CD4-positive, alpha-beta T cell treated with Interleukin-12 subunit alpha and Interleukin-12 subunit beta, for 1 hour (primary cell): ENCODE data around the gene OR2H1.

ENCODE experiments used
- DNase-seq: peaks from one replicate; pipeline ENCODE4 v3.0.0-alpha.2; 2020

OR2H1 gene

DNA sequence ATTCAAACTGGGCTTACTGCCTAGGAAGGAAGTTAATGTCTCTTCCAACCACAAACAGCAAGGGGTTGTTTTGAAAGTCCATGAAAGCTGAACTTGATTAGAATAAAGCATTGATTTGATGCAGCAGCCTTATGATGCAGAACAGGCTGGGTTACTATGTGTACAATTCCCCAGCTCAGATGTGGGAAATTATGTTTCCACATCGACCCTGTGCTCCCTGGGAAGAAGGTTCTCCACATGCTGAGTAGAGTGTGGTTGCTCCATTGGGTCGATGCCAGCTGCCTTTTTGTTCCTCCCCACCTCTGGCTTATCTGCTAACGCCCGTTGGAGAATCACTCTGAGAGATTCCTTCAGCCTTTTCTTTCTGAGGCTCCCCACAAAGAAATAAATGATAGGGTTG, 29.6 kb downstream of the OR2H1 start:
- DNase-seq: no peak

GRCh38 chr6:29487131-29487530, 30.2 kb downstream of the OR2H1 start:
- no peak for DNase-seq

DNA sequence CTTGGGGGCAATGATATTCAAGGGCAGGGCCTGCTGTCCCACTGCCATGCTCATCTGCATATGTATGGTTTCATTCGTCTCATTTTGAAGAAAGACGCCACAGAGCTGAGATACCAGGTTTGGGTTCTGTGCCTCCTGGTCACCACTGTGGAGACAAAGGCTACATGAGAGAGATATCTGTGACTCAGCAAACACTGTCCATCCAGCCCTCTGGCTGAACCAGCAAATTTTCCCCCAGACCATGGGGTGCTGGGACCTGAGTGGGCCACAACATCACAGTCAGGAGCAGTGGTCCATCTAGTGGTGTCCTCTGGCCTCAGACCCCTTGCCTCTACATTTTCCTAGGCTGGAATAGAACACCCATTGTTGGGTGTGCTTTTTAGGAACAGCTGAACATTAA, 30.7 kb downstream of the OR2H1 start, which contains the start of gene MAS1L:
TSS of gene MAS1L (minus strand) at position 297 of the 400 bp plus-strand sequence. CDS start at position 243, 54 bp downstream.
- no peak for DNase-seq

GRCh38 chr6:29488874-29489273, 31.9 kb downstream of the OR2H1 start:
- no peak for DNase-seq

DNA sequence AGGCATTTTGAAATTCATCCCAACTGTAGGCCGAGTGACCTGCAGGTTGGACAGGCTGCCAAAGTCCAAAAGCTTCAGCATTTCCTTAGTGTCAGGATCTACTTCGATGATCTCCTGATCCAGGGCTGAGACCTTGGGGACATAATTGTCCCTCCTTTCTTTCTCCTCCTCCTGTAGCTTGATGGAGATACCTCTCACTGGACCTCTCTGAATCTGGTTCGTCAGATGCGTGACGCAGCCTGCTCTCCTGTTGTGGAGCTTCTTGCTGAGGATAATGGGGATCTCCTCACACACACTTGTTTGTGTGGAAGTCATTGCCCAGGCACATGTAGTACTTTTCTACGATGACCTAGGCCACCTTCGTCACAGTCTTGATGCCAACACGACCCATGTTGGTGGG, 32.3 kb downstream of the OR2H1 start:
- no peak for DNase-seq

GRCh38 chr6:29490055-29490454, 33.1 kb downstream of the OR2H1 start:
- DNase-seq: no peak

GRCh38 chr6:29490552-29490951, 33.6 kb downstream of the OR2H1 start:
- DNase-seq: no peak

DNA sequence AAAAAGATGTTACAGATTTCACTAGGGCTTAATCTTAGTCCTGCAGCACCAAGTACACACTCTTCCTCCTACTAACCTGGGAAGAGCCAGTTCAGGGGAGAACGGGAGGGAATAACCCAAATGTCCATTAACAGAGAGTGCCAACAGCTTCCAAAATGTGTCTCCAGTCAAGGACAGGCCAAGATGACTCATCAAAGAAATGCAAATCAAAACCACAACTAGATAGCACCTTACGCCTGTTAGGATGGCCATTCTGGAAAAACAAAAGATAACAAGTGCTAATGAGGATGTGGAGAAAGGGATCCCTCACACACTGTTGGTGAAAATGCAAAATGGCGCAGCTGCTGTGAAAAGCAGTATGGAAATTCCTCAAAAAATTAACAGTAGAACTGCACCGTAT, 34.6 kb downstream of the OR2H1 start:
- DNase-seq: no peak

DNA sequence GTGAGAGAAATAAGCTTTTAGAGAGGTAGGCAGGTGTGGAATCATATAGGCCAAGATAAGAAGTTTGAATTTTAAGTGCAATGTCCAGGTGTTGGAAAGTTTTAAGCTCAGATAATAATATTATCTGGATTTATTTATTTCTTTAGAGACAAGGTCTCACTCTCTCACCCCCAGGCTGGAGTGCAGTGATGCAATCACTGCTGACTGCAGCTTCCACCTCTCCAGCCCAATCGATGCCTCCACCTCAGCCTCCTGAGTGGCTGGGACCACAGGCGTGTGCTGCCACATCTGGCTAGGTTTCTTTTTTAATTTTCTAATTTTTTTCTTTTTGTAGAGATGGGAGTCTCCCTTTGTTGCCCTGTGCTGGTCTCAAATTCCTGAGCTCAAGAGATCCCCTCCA, 36.3 kb downstream of the OR2H1 start:
- DNase-seq: no peak

- DNase-seq: no peak
Observed at GRCh38 chr6:29494131-29494530, 37.2 kb downstream of the OR2H1 start.

- DNase-seq: no peak
Observed at GRCh38 chr6:29495571-29495970, 38.6 kb downstream of the OR2H1 start.

DNA sequence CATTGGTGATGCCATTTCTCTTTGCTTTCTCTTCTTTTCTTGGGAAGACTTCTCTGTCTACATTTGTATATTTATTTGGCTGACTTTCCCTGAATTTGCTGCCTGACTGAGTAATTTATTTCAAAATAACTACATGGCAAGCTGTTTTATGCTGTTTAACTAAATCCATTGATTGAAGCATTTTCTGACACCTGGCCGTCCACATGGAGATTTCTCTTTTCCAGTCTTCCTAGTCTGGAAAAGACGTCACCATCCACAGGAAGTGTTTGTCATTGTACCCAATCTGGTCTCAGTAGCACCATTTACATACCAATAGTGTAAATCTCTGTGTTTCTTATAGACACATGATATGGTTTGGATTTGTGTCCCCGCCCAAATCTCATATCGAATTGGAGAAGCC, 40.0 kb downstream of the OR2H1 start:
- DNase-seq: no peak

- no peak for DNase-seq
Observed at GRCh38 chr6:29499704-29500103, 42.7 kb downstream of the OR2H1 start.

GRCh38 chr6:29500594-29500993, 43.6 kb downstream of the OR2H1 start:
- no peak for DNase-seq

DNA sequence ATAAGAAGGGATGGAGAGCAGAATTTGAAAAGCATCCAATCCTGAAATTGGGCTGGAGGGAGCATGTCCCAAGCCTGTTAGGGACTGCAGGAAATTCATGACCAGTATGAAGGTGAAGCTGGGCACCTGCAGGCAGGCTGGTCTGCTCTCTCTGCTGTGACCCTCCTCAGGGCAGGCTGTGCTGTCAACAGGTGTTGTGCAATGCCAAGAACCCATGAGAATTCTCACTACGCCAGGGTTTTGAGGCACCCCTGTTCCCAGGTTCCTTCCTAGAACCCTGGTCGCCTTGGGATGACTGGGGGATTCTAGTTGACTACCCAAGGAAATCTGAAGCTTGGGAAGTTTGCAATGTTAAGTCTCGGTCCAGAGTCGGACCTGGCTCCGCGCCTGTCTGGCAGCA, 44.2 kb downstream of the OR2H1 start:
- no peak for DNase-seq

DNA sequence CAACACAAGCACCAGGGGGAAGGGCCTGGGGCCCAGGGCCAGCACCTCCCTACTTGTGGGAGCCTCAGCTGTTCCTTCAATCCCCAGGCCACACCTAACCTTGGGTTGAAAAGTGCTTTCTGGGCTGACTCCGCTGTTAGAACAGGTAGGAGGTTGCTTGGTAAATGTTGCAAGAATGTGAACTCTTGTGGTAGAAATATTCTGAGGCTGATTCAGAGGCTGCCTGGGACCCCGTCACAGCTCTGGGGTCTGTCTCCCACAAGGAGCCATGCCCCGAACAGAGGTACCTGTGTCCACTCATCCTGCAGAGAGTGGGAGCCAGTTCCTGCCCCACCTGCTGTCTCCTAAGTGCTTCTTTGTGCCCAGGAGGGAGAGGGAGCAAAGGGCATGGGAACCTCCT, 45.2 kb downstream of the OR2H1 start:
- DNase-seq: no peak

DNA sequence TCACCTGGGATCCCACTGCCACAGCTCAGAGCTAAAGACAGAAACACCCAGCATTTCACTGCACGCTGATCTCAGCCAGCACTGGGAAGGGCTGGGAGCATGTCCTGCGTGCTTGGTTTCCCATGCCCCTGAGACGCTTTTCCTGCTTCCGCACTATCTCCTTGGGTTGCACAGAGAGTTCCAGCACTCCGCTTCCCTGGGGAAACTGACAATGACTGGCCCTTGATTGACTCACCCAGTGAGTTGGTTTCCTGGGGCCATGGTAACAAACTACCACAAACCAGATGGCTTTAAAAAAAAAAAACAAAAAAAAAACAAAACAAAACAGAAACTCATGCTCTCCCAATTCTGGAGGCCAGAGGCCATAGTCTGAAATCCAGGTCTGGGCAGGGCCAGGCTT, 45.6 kb downstream of the OR2H1 start:
- no peak for DNase-seq

- no peak for DNase-seq
Observed at GRCh38 chr6:29504961-29505360, 48.0 kb downstream of the OR2H1 start.

GRCh38 chr6:29505808-29506207, 48.9 kb downstream of the OR2H1 start:
- no peak for DNase-seq

DNA sequence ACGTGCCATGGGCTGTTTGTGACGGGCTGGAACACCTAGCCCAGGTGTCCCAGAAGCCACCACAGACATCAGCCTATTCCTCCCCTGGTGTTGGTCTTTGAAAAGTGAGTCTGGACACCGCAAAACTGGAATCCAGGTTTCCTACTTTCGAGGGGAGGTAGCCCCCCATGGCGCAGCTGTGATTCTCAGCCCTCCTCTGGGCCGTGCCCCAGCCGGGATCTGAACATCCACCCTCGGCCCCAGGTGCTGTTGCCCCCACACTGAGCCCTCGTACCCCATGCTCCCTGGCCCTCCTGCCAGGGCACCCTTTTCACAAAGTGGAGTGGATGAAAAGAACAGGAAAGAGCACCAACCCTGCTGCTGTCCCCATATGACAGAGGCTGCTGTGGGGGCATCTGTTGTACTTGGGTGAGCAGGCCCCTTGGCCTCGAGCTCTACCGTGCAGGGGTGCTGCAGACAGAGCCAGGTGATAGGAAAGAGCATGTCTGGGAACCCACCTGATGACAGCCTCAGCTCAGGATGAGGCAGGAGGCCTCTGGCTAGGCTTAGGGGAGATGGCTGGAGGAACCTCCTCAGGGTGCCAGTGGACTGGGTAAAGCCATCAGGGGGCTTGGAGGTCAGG, 49.6 kb downstream of the OR2H1 start:
- DNase-seq: no peak

GRCh38 chr6:29507319-29507718, 50.4 kb downstream of the OR2H1 start:
- no peak for DNase-seq

DNA sequence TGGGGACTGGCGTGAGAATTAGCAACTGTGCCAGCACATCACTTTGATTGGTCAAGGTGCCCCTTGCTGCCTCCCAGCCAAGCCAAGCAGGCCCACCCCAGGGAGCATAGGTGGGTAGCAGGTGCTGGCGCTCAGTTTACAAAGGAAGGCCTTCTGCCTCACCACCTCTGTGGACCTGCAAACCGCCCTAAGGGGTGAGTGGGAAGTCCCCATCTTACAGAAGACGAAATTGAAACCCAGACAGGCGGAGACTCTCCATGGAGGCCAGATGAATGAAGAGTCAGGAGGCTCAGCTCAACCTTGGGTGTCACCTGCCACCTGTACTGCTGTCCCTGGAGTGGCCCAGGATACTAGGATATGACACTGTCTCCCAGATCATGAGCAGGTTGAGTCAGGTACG, 52.3 kb downstream of the OR2H1 start:
- DNase-seq: no peak

DNA sequence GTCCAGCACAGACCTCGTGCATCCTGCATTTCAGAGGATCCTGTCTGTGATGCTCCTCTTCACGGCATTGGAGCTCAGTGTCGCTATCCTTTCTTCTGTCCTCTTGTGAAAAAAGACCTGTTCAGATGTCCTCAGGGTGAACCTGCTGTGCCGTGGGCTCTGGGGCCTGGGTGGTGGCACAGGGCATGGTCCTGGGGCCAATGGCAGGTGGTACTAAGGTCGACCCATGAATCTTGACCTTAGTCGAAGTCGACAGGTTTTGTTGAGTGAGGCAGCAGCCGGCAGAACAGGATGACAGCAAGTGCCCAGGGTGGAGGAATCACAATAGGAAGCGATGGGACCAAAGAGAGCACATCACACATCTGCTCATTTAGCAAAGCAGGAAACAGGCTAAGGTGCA, 52.8 kb downstream of the OR2H1 start:
- no peak for DNase-seq

GRCh38 chr6:29510202-29510601, 53.2 kb downstream of the OR2H1 start:
- no peak for DNase-seq

GRCh38 chr6:29510746-29511300, 53.9 kb downstream of the OR2H1 start:
- DNase-seq: no peak
